Occipital lobe (tissue), 2 donors: ENCODE data around the gene DOCK8. TPM values are rescaled to one million over a fixed set of nuclear protein-coding genes. Genes with fewer than 3 reads are reported as not detected.
"Not testable (repeated sequence)": the region's sequence is repeated elsewhere in the genome, so short reads cannot be mapped to it uniquely, and the experiment has no call there.

Source experiments
- DNase-seq: peaks from one replicate; lab custom pipeline; 2025; lab: John Stamatoyannopoulos, UW
- total RNA-seq: library from RNA; depleted of rRNA; stranded (reverse); fragments of >200 nt; gene quantifications from one replicate; pipeline ENCODE4 v1.2.3, GENCODE V29; 2014

The DOCK8 gene
- total RNA-seq, 1 donor from 2014 or later = 3.6 TPM

DNA sequence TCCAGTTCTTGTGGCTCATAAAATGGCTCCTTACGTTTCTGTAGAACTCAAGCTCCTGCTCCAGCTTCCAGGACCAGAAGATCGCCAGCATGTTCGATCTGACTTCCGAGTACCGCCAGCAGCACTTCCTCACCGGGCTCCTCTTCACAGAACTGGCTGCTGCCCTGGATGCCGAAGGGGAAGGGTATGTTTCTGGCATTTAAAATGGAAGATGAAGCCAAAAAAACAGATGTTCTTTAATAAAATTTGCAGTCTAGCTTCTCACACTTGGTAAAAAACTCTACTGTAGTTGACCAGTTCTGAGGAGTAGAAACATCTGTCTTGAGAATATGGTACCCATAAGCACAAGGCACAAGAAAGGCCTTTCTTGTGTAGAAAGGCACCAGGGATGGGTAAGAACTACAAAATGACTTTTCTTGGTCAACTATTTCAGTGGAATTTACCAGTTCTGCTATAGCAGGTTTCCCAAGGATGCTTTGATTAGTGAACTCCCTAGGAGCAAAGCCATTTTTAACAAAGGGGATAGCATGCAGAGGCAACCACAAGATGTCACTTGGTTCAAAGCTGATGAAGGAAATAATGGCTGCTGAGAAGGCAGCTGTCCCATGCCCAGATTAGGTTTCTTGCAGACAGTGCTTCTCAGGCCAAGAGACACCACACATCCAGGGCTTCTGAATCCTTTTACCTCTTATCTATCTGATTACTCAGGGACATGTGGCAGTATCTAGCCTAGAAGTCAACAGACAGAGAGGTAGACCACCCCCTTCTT is 192.4 kb downstream of the DOCK8 start:
- no peak for DNase-seq

GRCh38 chr9:409655-410054 is 195.0 kb downstream of the DOCK8 start:
- not testable (repeated sequence) for DNase-seq

DNA sequence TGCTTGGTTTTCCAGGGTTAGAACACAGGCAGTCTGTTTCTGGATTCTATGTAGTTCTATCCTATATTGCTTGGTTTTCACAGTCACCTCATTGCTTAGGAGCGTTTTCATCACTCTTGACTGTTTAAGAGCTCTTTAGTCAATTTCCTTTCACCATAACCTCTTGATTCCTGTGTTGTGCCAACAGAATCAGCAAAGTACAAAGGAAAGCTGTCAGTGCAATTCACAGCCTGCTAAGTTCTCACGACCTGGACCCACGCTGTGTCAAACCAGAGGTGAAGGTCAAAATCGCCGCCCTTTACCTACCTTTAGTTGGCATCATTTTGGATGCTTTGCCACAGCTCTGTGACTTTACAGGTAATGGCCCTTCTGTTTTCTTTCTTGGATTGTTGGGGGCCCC is 199.9 kb downstream of the DOCK8 start:
- DNase-seq = no peak

- no peak for DNase-seq
Measured at GRCh38 chr9:419571-420171, 205.0 kb downstream of the DOCK8 start.

DNA sequence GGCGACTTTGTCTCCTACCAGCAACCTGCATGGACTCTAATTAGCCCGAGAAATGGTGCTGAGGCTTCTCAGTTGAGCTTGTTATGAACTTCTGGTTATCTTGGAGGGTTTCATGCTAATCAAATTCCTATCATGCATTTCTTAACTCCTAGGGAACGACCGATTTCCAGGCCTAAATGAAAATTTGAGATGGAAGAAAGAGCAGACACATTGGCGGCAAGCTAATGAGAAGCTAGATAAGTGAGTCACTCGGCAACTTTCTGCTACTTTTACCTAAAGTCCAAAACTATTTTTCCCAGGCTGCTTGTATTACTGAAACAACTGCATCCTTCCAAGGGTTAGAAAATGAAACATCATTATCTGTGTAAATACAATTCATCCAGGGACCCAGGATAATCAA is 207.2 kb downstream of the DOCK8 start:
- DNase-seq = no peak

GRCh38 chr9:426264-426663 is 211.6 kb downstream of the DOCK8 start:
- DNase-seq = no peak

GRCh38 chr9:426976-427375 is 212.3 kb downstream of the DOCK8 start:
- DNase-seq = no peak

DNA sequence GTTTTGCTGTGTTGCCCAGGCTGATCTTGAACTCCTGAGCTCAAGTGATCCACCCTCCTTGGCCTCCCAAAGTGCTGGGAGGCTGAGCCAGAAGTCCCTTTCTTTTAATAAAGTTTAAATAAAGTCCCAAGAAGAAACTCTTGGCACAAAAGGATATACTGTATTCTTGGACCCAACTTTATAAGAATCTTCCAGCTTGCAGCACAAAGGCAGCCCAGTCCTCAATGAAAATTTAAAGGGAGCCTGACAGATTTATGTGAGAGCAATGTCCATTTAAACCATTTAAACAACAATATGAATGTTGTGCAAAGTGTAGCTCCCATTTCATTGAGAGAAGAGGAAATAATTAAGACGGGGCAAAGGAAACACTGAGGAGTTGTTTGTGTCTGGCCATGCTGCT is 217.0 kb downstream of the DOCK8 start:
- DNase-seq = no peak

DNA sequence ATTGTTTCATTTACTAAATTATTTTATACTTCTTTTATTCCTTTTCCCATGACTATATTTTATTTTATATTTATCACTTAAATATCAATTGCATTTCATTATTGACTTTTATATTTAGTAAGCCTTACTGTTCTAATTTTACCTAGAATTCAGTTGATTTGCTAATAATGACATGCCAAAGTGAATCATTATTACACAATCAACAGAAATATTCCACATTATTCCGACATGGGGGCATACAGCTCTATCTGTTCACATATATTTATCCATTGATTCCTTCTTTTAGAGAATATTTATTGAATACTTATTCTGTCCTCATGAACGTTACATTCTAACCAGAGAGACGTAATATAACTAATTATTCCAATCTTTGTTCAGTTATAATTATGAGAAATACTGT is 221.8 kb downstream of the DOCK8 start:
- DNase-seq = no peak

- DNase-seq = no peak
Measured at GRCh38 chr9:437066-437465, 222.4 kb downstream of the DOCK8 start.

- no peak for DNase-seq
Measured at GRCh38 chr9:437574-438001, 222.9 kb downstream of the DOCK8 start.

GRCh38 chr9:438066-438465 is 223.4 kb downstream of the DOCK8 start:
- no peak for DNase-seq

GRCh38 chr9:438961-439768 is 224.5 kb downstream of the DOCK8 start:
- DNase-seq = no peak

DNA sequence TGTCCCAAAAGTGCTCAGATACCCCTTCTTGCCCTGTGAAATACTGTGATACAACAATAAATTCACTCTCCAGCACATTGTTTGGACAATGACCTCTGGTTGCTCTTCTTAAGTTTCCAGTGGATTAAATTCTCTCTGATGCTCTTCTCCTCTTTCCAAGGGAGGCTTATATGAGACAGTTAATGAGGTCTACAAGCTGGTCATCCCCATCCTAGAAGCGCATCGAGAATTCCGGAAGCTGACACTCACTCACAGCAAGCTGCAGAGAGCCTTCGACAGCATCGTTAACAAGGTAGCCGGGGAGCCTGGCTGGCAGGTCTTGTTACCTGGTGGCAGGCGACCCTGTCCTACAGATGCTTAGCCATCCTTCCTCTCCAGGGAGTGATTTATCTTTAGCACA is 226.5 kb downstream of the DOCK8 start:
- no peak for DNase-seq

GRCh38 chr9:444528-444927 is 229.9 kb downstream of the DOCK8 start:
- DNase-seq = no peak

GRCh38 chr9:445033-445432 is 230.4 kb downstream of the DOCK8 start:
- DNase-seq = no peak

DNA sequence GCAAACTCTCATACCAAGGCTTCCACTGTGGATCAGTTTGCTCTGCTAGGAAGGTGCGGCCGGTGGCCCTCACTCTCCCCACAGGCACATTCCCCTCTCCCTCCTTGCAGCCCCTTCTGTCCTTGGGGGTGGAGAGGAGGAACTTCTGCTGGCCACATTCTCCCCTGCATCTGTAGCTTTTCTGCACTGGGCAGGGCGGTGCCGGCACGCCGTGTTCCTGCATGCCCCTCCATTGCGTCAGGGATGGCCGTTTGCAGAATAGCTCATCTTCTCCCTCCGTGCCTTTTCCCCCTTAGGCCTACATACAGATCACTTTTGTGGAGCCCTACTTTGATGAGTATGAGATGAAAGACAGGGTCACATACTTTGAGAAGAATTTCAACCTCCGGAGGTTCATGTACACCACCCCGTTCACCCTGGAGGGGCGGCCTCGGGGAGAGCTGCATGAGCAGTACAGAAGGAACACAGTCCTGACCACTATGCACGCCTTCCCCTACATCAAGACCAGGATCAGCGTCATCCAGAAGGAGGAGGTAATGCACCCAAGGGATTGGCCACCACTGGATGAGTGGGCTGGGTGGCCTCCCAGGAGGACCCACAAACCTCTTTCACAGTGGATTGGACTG is 231.5 kb downstream of the DOCK8 start:
- DNase-seq = no peak

- DNase-seq = no peak
Measured at GRCh38 chr9:447230-448025, 232.8 kb downstream of the DOCK8 start.

GRCh38 chr9:450057-450456 is 235.4 kb downstream of the DOCK8 start:
- DNase-seq = no peak

- no peak for DNase-seq
Measured at GRCh38 chr9:450561-450960, 235.9 kb downstream of the DOCK8 start.

DNA sequence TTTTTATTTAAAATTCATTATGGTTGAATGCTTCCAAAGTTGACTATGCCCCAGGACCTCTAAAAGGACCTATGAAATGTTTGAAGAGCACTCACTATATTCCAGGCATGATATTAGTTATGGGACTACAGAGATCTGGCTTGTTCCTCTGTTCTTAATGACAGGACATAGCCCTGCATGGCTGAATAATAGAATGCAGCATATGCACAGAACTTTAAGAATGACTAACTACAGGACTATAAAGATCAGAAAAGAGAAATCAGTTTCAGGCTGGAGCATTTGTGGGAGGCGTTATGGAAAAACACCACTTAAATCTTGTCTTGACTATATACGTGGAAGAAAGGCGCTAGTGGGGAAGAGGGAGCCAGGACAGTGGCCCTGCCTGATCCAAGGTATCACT is 239.2 kb downstream of the DOCK8 start:
- no peak for DNase-seq
